Skeletal muscle tissue (tissue), 4 donors: ENCODE measurements around the gene B3GNT4. TPM values are rescaled to one million over a fixed set of nuclear protein-coding genes. Genes with fewer than 3 reads are reported as not detected.

ENCODE experiments used
- H3K27ac ChIP-seq: one replicate; pipeline ENCODE4 v1.7.0; 2013; ENCODE audit warnings: mild to moderate bottlenecking, low read depth, low read length, inconsistent platforms
- H3K27me3 ChIP-seq, 3 donors: one replicate each; pipeline ENCODE4 v1.7.0; 2013; ENCODE audit warnings: low read length in 3 of 3; ENCODE audit not compliant: control insufficient read depth in 3 of 3, insufficient read depth in 3 of 3
- H3K36me3 ChIP-seq, 3 donors: one replicate each; pipeline ENCODE4 v1.7.0; 2013; ENCODE audit warnings: low read length in 3 of 3; ENCODE audit not compliant: control insufficient read depth in 3 of 3, insufficient read depth in 3 of 3
- H3K4me1 ChIP-seq, 3 donors: one replicate each; pipeline ENCODE4 v1.7.0; 2013; ENCODE audit warnings: low read length in 3 of 3, mild to moderate bottlenecking in 3 of 3; ENCODE audit not compliant: control insufficient read depth in 3 of 3, insufficient read depth in 3 of 3
- H3K4me3 ChIP-seq, 3 donors: one replicate each; pipeline ENCODE4 v1.7.0; 2013; ENCODE audit warnings: low read length in 3 of 3
- H3K9ac ChIP-seq, 3 donors: one replicate each; pipeline ENCODE4 v1.7.0; 2013; ENCODE audit warnings: low read length in 3 of 3, mild to moderate bottlenecking in 3 of 3, moderate library complexity in 2 of 3, low read depth in 1 of 3
- H3K9me3 ChIP-seq, 3 donors: one replicate each; pipeline ENCODE4 v1.7.0; 2013; ENCODE audit warnings: low read length in 3 of 3; ENCODE audit not compliant: control insufficient read depth in 3 of 3
- total RNA-seq: library from RNA; depleted of rRNA; stranded (reverse); fragments of >200 nt; gene quantifications from one replicate; pipeline ENCODE4 v1.2.3, GENCODE V29; 2014
- donor health status: Osteomylitis.

B3GNT4 gene
- total RNA-seq, 1 donor from 2014 or later, result not detected

DNA sequence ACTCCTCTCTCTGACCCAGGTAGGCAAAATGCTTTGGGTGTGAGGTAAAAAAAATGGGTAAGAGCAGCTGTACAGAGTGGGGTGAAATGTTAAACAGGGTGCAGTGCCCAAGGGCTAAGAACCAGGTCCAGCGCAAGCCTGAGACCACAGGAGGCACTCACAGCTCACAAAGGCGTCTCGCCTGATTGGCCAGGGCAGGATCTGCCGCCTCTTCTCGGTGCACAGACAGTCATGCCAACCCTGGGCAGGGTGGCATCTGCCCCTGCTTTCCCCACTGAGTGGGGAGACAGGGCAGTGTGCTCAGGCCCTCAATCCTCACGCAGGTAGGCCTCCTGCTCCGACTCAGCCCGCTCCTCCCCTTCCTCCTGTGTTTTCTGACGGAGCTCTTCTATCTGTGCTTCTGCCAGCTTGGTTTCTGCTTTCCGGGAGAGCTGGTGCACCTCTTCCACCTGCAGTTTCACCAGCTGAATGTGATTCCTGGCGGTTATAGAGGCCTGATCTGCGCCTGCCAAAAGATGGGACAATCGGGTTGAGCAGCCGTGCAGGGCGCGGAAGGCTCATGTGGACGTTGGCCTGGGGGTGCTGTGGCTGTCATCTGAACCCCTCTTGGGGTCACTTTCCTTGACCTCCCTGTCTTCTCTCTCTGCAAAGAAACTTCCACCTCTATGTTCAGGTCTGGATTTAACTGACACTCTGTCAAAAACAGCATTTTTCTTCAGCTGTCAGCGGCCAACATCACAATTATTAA, 4.7 kb downstream of the B3GNT4 start:
- Histone ChIP-seq H3K4me3 (no peak overlapping the region), H3K36me3 (peaks cover 38 to 52% (median 40%) of the 10 kb centered on the region in 3 donors), H3K9me3 (no peaks in the 10 kb centered on the region), H3K27ac (no peak overlapping the region), H3K4me1 (peaks cover 5 to 13% (median 7%) of the 10 kb centered on the region in 3 donors), H3K9ac (no peak overlapping the region), H3K27me3 (peaks cover 24 to 33% (median 25%) of the 10 kb centered on the region in 3 donors)

DNA sequence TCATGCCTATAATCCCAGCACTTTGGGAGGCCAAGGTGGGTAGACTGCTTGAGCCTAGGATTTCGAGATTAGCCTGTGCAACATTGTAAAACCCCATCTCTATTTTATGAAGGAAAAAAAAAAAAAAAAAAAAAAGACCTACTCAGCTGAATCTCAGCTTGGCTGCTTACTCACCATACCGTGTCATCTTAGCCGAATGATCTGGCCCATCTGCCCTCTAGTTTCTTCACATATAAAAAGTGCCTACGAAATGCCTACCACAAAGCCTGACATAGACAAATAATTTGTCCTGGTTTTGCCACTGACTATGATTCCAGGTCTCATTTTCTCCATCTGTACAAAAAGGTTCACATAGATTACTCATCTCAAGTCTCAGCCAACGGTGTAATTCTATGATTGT, 12.3 kb downstream of the B3GNT4 start:
- peaks cover 36 to 79% (median 60%) of the 10 kb centered on the region in 3 donors for H3K36me3 ChIP-seq
- no peaks in the 10 kb centered on the region for H3K4me1 ChIP-seq
- H3K9ac ChIP-seq, result no peak overlapping the region
- no peaks in the 10 kb centered on the region for H3K27me3 ChIP-seq
- no peaks in the 10 kb centered on the region for H3K9me3 ChIP-seq
- H3K4me3 ChIP-seq, result no peak overlapping the region
- H3K27ac ChIP-seq, result no peak overlapping the region

DNA sequence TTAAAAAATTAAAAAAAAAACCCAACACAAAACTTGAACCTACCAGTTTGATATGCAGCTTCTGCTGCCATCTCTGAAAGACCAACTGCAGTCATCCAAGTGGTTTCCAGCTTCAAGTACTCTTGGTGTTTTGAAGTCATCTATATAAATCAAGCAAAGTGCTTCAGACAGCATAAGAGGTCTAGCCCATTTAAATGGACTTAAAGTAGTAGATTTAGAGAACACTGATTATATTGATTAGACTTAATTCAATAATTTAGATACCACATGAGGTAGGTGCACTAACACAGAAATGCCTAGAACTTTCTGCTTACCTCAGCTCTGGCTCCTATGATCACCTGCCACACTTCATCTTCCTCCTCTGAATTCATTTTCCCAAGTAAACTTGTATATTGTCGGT, 12.9 kb downstream of the B3GNT4 start:
- H3K27ac ChIP-seq, result no peak overlapping the region
- H3K27me3 ChIP-seq, result no peaks in the 10 kb centered on the region
- H3K4me1 ChIP-seq, result no peaks in the 10 kb centered on the region
- no peak overlapping the region for H3K9ac ChIP-seq
- H3K9me3 ChIP-seq, result no peaks in the 10 kb centered on the region
- H3K4me3 ChIP-seq, result no peak overlapping the region
- peaks cover 35 to 79% (median 62%) of the 10 kb centered on the region in 3 donors for H3K36me3 ChIP-seq

DNA sequence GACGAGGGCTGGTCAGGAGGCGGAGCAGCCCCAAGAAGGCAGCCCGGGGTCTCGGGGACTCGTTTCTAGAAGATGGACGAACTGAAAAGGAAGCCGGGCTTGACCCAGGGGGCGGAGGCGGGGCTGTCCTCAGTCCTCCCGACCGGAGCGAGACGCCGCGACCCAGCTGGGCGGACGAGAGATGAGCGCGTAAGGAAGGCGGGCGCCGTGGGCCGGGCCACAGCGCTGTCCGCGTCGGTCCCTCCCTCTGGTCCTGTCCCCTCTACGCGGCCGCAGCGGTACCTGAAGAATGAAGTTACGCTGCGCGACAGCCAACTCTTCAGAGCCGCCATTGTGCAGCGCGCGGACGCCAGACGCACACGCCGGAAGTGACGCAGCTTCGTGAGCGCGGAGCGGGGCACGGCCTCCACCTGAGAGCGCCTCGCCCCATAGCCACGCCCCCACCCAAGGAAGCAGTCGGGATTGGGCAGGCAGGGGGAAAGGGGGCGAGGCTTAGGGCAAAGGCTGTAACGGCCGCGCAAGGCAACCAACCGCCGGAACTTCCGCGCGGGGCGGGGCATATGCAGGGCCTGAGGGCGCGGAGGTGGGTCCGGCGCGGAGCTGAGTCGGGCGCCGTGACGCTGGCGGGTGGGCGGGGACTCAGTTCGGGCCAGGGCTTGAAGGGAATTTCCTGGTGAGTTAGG, 22.3 kb downstream of the B3GNT4 start, which contains the start of gene DIABLO:
DIABLO (minus strand) TSS at position 370 of the 683 bp plus-strand sequence; CDS start at position 332, 38 bp downstream.
- peaks cover 21 to 24% (median 21%) of the 10 kb centered on the region in 3 donors for H3K4me1 ChIP-seq
- H3K27me3 ChIP-seq, result no peaks in the 10 kb centered on the region
- peak within 1 kb of the TSS; percentile 91 to 98 (median 93) for H3K4me3 ChIP-seq
- H3K27ac ChIP-seq, result peak within 1 kb of the TSS; percentile 97
- no peaks in the 10 kb centered on the region for H3K9me3 ChIP-seq
- H3K9ac ChIP-seq, result peak within 1 kb of the TSS; percentile 89 to 96 (median 95)
- H3K36me3 ChIP-seq, result peaks cover 18 to 38% (median 35%) of the 10 kb centered on the region in 3 donors

DNA sequence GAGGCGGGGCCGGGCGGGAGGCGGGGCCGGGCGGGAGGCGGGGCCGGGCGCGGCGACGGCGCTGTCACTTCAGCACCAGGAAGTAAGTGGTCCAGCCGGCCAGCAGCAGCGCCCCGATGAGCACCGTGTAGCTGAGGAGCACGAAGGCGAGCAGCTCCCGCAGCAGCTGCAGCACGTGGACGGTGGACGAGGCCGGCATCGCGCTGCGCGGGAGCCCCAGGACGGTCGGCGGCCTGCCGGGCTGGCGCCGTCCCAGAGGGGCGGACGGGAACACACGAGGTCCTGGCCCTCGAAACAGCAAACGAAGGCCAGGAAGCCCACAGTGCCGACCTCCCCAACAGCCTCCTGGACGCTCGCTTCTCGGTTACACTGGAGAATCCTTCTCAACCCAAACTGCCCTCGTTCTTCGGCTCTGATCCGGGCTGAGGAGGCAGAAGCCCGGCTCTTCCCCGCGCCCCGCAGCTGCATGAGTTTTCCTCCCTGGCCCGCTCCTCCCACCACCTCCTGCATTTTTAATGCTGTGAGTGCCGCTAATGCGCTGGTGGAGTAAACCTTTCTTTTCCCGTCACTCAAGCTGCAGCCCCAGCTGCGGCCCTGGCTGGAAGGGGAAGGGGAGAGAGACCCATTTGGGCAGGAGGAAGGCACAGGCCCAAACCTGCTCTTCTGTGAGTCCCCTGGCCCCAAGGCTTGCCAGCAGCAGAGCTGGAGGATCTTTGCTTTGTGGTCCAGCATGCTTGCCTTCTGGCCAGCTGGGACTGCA, 23.0 kb downstream of the B3GNT4 start:
- H3K4me3 ChIP-seq, result peak overlapping the region; percentile 69 to 87 (median 81)
- H3K27ac ChIP-seq, result no peak overlapping the region
- H3K9ac ChIP-seq, result peak overlapping the region in 2 of 3 donors; percentile 50 to 61
- no peaks in the 10 kb centered on the region for H3K27me3 ChIP-seq
- H3K9me3 ChIP-seq, result no peaks in the 10 kb centered on the region
- peaks cover 21 to 24% (median 21%) of the 10 kb centered on the region in 3 donors for H3K4me1 ChIP-seq
- peaks cover 18 to 38% (median 35%) of the 10 kb centered on the region in 3 donors for H3K36me3 ChIP-seq

GRCh38 chr12:122227341-122227740, 23.8 kb downstream of the B3GNT4 start:
- peaks cover 21 to 24% (median 21%) of the 10 kb centered on the region in 3 donors for H3K4me1 ChIP-seq
- H3K4me3 ChIP-seq, result no peak overlapping the region
- H3K27ac ChIP-seq, result no peak overlapping the region
- H3K36me3 ChIP-seq, result peaks cover 12 to 40% (median 39%) of the 10 kb centered on the region in 3 donors
- no peaks in the 10 kb centered on the region for H3K27me3 ChIP-seq
- H3K9ac ChIP-seq, result no peak overlapping the region
- no peaks in the 10 kb centered on the region for H3K9me3 ChIP-seq

DNA sequence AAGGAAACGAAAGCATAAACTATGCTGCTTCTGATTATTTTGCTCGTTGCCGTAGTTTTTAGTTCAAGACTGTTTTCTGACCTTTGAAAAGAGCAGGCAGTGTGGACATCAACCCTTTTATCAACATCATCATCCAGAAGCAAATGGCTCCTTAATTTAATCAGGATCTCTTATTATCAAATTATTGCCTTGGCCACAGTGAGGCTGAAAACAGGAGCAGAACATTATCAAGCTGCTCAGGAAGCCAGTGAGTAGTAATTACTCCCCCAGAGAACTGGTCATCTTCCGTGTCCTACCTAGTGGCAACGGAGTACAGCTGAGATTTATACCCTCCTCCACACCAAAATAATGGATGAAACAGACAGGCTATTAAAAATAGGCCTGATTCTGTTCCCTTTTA, 24.6 kb downstream of the B3GNT4 start:
- Histone ChIP-seq H3K4me1 (peaks cover 21 to 24% (median 21%) of the 10 kb centered on the region in 3 donors), H3K27ac (no peak overlapping the region), H3K36me3 (peaks cover 8 to 38% (median 35%) of the 10 kb centered on the region in 3 donors), H3K9me3 (no peaks in the 10 kb centered on the region), H3K4me3 (no peak overlapping the region), H3K9ac (no peak overlapping the region), H3K27me3 (no peaks in the 10 kb centered on the region)

- H3K36me3 ChIP-seq, result peaks cover 28 to 50% (median 41%) of the 10 kb centered on the region in 3 donors
- H3K9ac ChIP-seq, result no peak overlapping the region
- no peaks in the 10 kb centered on the region for H3K9me3 ChIP-seq
- no peak overlapping the region for H3K27ac ChIP-seq
- H3K4me3 ChIP-seq, result no peak overlapping the region
- H3K4me1 ChIP-seq, result peaks cover 8 to 10% (median 9%) of the 10 kb centered on the region in 3 donors
- H3K27me3 ChIP-seq, result no peaks in the 10 kb centered on the region
Observed at GRCh38 chr12:122230798-122231197, 27.3 kb downstream of the B3GNT4 start.

GRCh38 chr12:122232691-122233090, 29.2 kb downstream of the B3GNT4 start:
- Histone ChIP-seq H3K36me3 (peaks cover 28 to 55% (median 42%) of the 10 kb centered on the region in 3 donors), H3K4me1 (no peaks in the 10 kb centered on the region), H3K4me3 (no peak overlapping the region), H3K9me3 (no peaks in the 10 kb centered on the region), H3K27ac (no peak overlapping the region), H3K27me3 (no peaks in the 10 kb centered on the region), H3K9ac (no peak overlapping the region)
